NCI-H2107 (cell line): ENCODE results near the gene GPR152.

Experiments
- DNase-seq: peaks from one replicate; lab custom pipeline; 2025; lab: John Stamatoyannopoulos, UW

Gene GPR152

DNA sequence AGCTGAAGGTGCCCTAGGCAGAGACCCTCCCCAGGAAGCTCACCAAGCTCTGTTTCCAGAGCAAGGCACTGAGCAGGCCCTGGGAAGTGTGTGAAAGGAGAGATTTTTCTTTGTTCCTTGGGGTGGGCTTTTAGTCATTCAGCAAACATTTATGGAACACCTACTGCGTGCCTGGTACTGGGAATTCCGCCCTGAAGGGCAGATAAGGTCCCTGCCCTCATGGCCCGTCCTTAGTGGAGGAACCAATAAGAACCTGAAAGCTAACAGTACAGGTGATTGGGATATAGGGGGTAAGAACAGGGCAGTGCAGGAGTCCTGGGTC is 12.6 kb upstream of the GPR152 start:
- no peak for DNase-seq

GRCh38 chr11:67464411-67465188 is 12.1 kb upstream of the GPR152 start:
- peak; percentile 56 for DNase-seq

GRCh38 chr11:67463680-67464410 is 11.3 kb upstream of the GPR152 start:
- DNase-seq, result no peak

DNA sequence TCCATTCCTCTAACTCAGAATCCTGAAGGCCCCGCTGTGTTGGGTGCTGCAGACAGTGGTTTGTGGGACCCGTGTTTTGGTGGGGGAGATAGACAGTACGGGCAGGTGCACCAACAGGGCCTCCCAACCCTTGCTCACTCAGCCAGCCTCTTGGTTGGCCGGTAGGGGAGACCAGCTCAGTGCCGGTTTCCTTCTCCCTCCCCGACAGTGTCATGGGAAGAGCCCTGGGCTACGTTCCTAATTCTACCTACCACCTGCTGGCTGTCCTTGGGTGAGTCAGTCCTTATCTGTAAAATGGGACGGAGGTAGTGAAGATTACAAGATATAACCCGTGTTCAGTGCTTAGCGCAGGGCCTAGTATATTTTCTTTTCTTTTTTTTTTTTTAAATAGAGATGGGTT is 10.7 kb upstream of the GPR152 start:
- DNase-seq, result no peak

DNA sequence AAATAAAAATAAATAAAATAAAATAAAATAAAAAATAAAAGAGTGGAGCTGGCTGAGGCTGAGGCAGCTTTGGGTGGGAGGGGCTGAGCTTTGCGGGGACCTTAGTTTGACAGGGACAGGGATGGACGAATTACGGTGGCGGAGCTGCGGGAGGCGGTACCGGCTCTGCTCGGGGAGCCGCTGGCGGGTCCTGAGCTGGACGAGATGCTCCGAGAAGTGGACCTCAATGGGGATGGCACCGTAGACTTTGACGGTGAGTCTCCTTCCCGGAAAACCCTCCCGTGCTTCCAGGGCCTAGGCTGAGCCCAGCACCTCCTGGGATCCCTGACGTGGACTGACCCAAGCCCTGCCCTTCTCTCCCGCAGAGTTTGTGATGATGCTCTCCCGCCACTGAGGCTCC is 5.7 kb upstream of the GPR152 start:
- DNase-seq, result no peak

DNA sequence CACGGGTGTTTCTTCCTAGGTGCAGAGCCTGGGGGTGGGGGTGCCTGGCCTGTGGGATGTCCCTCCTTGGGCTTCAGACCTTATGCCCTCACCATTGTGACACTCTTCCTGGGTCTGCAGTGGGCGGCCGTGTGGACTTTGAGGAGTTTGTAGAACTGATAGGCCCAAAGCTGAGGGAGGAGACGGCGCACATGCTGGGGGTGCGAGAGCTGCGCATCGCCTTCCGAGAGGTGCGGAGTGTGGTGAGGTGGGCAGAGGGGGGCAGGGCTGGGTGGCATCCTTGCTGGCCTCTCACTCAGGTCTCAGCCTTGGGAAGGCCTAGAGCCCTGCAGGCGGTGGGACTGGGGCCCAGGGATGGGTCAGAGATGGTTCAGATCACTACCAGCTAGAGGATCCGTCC is 4.9 kb upstream of the GPR152 start:
- DNase-seq, result no peak

- no peak for DNase-seq
These were observed 3.7 kb upstream of the GPR152 start for GRCh38 chr11:67456068-67456705.

- no peak for DNase-seq
These were observed 2.5 kb upstream of the GPR152 start, which contains the start of gene CABP4 for GRCh38 chr11:67455054-67455453. CABP4 (plus strand) TSS chr11:67455354; CDS start chr11:67455424, 70 bp downstream.

GRCh38 chr11:67453816-67454732 is 1.5 kb upstream of the GPR152 start:
- no peak for DNase-seq

- DNase-seq, result no peak
These were observed 912 bp downstream of the GPR152 start for GRCh38 chr11:67451658-67451976.

DNA sequence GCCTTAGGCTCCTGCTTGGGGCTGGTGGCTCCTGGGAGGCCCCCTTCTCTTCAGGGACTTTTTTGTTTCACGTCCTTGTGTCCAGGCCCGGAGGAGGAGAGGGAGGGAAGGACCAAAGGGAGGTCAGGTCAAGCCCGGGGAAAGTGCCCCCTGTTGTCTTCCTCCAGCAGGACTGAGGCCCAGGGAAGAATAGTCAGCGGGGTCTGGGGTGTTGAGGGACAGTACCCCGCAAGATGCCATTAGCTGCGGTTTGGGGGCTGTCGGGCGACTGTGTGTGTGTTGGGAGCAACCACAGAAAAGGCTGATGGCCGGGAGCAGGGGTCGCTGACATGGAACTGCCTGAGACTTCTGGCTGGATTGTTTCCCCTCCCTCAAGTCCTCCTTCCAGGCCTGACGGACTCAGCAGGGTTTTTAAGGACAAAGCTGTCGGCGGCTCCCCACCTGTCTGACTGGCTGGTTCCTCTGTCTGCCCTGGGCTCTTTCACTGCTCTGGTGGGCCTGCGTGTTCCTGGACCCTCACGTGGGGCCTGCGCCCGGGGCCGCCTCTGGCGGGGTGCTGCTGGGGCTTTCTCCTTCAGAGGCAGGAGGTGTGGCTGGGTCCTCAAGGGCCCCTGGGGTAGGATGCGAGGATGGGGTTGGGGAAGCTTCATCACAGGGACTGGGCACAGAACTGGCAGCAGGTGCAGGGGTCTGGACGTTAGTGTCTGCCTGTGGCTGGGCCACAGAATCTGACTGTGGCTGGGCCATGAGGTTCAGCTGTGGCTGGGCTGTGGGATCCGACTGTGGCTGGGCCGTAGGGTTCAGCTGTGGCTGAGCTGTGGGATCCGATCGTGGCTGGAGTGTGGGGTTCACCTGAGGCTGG is 1.5 kb downstream of the GPR152 start:
- no peak for DNase-seq

- no peak for DNase-seq
These were observed 3.2 kb downstream of the GPR152 start for GRCh38 chr11:67449116-67449844.

DNA sequence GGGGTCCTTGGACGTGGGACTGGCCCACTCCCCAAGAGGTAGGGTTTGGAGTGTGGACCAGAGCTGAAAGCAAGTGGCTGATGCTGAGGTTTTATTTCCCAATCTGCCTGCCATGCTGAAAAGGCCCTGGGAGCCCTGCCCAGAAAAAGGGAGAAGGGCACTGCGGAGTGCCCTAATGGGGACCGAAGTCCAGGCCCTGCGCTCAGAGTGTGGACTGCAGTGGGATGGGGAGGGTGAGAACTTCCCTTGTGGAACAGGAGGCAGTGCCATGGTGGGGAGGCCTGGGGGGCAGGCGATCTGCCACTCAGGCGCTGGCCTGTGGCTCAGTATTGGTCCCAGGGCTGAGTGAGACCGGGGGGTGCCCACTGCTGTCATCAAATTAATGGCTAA is 4.3 kb downstream of the GPR152 start:
- DNase-seq, result no peak

DNA sequence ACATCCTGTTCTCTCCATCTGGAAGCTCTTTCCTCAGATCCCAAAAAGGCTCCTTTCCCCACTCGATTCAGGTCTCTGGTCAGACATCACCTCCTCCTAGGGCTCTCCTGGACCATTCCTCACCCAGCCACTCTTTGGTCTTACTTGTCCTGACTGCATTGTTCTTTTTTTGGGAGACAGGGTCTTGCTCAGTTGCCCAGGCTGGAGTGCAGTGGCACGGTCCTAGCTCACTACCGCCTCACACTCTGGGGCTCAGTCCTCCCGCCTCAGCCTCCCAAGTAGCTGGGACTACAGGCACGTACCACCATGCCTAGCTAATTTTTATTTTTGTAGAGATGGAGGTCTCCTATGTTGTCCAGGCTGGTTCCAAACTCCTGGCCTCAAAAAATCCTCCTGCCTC is 7.0 kb downstream of the GPR152 start:
- no peak for DNase-seq

GRCh38 chr11:67442504-67443404 is 9.8 kb downstream of the GPR152 start:
- DNase-seq, result no peak

GRCh38 chr11:67441731-67442351 is 10.7 kb downstream of the GPR152 start:
- no peak for DNase-seq

DNA sequence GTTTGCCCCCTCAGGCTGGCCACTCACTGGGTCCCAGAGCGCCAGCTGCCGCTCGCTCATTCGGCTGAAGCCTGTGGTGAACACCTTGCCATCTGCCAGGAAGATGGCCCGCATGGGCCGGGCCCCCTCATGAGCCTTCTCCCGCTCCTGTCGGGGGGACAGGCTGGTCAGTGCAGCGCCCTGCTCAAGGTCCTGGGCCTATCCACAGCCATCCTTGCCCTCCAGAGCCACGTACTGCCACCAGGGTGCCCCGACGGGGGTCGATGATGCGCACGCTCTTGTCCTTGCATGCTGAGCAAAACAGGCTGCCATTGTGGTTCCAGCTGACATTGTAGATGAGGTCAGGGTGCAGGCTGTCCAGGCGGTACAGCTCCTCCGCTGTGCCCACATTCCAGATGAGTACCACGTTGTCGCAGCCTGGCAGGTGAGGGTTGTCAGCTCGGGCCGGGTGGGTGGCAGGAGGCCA is 11.4 kb downstream of the GPR152 start:
- no peak for DNase-seq

DNA sequence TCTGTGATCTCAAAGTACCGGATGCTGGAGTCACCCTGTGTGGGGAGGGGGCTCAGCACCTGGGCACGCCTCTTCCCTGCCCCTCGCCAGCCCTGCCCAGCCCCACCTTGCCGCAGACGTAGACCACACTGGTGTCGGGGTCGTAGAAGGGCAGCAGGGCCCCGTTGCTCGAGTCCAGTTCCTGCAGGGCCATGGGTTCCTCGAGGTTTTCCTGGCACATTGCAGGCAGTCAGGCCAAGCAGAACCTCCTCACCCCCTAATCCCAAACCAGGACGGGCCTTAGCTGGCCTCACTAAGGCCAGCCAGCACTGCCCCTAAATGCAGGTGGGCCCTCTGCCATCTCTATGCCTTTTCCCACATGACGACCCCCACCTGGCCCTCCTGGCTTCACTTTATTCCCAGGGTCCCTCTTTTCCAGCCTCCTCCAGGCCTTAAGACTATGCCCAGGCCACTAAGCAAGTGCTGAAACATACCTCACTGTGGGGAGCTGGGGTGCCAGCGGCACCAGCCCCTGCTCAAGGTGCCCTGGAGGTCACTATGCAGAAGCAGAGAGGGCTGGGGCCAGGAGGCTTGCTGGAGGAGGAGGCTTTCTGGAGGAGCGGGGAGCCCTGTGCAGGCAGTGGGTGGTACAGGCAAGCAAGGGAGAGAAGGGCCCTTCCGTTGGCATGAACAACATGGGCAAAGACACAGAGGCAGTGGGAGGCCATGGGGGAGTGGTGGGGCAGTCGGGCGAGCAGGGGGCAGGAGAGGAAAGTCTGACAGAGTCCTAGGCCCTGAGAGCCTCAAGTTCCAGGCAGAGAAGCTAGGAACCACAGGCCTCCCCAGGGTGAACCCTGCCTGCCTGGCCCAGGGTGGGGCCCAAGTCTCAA is 12.1 kb downstream of the GPR152 start:
- no peak for DNase-seq
